GM21515 (cell line): ENCODE measurements around the gene COX8C.
"Not testable (repeated sequence)": the region's sequence is repeated elsewhere in the genome, so short reads cannot be mapped to it uniquely, and the experiment has no call there.

Experiments
- ATAC-seq: cut with Tn5 transposase; IDR thresholded peaks from one replicate; pipeline ENCODE4 v1.9.1; 2021; ENCODE audit not compliant: unreplicated experiment

The COX8C gene

GRCh38 chr14:93368996-93369712 is 22.2 kb downstream of the COX8C start:
- ATAC-seq: peak; percentile 32

DNA sequence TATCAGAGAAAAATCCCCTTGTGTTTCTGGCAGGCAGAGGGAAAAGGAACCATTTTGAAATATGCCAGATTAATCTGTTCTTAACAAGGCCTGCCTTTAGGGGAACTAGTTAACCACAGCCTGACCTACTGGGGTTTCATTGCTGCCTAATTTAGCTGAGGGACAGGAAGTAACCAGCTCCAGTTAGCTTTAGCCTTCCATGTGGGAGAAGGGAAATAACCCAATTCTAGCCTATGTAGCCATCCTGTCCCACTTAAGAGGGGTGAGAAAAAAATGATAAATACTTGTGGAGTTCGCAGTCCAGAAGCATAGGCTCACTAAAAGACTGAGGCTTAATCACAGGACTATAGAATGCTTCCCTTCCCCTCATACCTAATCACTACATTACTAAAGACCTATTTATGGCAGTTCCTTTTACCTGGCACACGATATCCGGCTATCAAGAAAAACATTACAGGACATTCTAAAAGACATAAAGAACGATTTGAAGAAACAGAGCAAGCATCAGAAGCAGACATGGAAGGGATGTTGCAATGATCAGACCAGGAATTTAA is 22.8 kb downstream of the COX8C start:
- ATAC-seq: peak; percentile 93

DNA sequence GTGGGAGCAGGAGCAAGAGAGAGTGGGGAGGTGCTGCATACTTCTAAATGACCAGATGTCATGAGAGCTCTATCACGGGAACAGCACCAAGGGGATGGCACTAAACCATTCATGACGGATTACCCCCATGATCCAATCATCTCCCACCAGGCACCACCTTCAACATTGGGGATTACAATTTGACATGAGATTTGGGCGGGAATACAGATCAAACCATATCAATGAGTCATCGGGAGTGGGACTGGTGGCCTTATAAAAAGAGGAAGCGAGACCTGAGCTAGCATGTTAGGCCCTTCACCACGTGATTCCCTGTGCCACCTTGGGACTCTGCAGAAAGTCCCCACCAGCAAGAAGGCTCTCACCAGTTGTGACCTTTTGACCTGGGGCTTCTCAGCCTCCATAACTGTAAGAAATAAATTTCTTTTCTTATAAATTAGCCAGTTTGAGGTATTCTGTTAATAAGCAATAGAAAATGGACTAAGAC is 28.7 kb downstream of the COX8C start:
- peak; percentile 91 for ATAC-seq

DNA sequence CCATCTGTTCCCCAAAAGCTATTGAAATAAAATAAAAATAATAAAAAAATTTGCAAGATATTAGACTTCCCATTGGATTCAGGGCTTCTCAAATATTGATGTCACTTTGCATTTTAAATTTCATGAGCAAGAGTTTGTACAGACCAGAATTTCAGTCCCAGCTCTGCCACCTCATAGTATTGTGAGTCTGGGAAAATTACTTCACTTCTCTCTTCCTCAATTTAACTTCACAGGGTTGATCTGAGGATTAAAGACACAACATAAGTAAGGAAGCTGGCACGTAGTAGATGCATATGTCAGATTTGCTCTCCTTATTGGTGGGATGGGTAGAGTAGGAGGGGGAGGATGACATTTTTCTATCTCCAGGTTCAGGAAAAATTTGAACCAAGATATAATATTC is 32.8 kb downstream of the COX8C start:
- no peak for ATAC-seq

GRCh38 chr14:93381644-93382043 is 34.7 kb downstream of the COX8C start:
- no peak for ATAC-seq

DNA sequence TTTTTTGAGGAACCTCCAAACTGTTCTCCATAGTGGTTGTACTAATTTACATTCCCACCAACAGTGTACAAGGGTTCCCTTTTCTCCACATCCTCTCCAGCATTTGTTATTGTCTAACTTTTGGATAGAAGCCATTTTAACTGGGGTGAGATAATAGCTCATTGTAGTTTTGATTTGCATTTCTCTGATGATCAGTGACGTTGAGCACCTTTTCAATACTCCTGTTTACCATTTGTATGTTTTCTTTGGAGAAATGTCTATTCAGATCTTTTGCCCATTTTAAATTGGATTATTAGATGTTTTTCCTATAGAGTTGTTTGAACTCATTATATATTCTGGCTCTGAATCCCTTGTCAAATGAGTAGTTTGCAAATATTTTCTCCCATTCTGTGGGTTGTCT is 37.3 kb downstream of the COX8C start:
- ATAC-seq: not testable (repeated sequence)

DNA sequence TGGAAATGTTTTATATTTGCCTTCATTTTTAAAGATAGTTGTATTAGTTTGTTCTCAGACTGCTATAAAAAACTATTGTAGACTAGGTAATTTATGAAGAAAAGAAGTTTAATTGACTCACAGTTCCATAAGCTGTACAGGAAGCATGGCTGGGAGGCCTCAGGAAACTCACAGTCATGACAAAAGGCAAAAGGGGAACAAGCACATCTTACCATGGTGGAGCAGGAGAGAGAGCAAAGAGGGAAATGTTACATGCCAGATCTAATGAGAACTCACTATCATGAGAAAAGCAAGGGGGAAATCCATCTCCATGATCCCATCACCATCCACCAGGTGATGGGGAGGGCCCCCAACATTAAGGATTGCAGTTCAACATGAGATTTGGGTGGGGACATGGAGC is 48.2 kb downstream of the COX8C start:
- ATAC-seq: no peak

- no peak for ATAC-seq
Measured at GRCh38 chr14:93396456-93396855, 49.5 kb downstream of the COX8C start.
